GM13977 (cell line): ENCODE data around the gene TENT5A.

Experiments used
- DNase-seq: peaks from one replicate; pipeline ENCODE4 v3.0.0; 2012; ENCODE audit warnings: low spot score
- CTCF ChIP-seq: IDR thresholded peaks from 2 replicates; pipeline ENCODE4 v1.5.1; 2012; ENCODE audit warnings: mild to moderate bottlenecking, control low read depth; ENCODE audit not compliant: insufficient read depth; ENCODE audit errors: extremely low read depth, missing control alignments
- in situ Hi-C: fragments of 300-500 bp; cut with MboI; formaldehyde crosslinking; loops from one replicate; pipeline ENCODE4 v1.12.0; 2022; ENCODE audit warnings: low sequenced_read_pairs, low pct_unique_long_range_greater_than_20kb, mixed read lengths, inconsistent platforms; ENCODE audit not compliant: unreplicated experiment

TENT5A gene

DNA sequence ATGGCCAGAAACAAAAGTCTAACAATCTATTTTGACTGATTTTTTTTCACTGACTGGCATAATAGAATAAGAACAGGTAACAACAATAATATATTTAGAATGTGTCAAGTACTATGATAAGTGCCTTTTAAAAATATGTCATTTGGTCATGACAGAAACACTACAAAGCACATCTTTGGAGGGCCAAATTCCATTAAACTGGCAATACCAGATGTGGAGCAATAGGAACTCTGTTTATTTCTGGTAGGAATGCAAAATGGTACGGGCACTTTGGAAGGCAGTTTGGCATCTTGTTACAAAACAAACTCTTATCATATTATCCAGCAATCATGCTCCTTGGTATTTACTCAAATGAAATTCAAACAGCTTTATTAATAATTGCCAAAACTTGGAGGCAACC, 39.3 kb downstream of the TENT5A start:
- TF ChIP-seq CTCF, result no peak
- in situ Hi-C loops, result no loop called here

DNA sequence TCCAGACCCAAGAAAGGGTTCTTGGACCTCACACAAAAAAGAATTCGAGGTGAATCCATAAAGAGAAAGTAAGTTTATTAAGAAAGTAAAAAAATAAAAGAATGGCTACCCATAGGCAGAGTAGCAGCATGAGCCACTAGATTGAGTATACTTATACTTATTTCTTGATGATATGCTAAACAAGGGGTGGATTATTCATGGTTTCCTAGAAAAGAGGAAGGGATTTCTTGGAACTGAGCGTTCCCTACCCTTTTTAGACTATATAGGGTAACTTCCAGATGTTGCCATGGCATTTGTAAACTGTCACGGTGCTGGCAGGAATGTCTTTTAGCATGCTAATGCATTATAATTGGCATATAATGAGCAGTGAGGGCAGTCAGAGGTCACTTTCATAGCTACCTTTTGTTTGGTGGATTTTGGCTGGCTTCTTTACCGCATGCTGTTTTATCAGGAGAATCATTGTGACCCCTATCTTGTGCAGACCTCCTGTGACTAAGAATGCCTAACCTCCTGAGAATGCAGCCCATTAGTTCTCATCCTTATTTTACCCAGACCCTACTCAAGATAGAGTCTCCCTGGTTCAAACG, 44.3 kb downstream of the TENT5A start:
- no peak for DNase-seq
- no peak for TF ChIP-seq CTCF
- in situ Hi-C loops, result no loop called here

More for the DNA sequence above, 39.3 kb downstream of the TENT5A start:
- no peak for DNase-seq

DNA sequence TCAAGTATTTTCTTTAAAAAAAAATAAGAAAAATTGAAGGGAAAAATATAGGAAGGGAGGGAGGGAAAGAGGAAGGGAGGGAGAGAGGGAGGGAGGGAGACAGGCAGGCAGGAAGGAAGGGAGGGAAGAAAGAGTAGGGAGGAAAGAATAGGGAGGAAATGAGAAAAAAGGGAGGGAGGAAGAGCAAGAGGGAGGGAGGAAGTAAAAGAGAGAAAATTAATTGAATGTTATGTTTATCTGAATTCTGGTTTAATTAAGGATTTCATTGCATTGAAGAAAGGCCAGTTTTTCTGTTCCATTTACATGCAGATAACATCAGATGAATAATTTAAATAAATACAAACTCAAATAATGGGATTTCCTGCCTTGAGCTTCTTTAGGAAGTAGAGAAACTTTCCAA, 47.8 kb downstream of the TENT5A start:
- DNase-seq, result no peak
- in situ Hi-C loops, result no loop called here
- no peak for TF ChIP-seq CTCF

DNA sequence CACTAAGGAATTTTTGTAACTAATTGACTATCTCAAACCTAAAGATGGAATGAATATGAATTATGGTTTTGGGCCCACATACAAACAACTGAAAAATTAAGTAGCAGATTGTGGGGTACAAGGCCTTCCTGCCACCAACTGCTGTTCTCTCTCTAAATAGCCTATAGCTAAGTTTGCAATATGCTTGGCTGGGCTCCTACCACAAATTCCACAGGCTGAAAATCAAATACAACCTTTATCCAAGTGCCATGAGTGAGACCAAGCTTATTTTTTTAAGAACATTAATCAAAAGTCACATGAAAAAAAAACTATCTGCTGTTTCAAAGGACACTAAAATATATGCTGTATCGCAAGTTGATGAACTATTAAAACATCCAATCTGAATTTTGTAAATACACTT, 52.1 kb downstream of the TENT5A start:
- no peak for TF ChIP-seq CTCF
- in situ Hi-C loops, result no loop called here
- no peak for DNase-seq

GRCh38 chr6:81697559-81697958, 54.9 kb downstream of the TENT5A start:
- in situ Hi-C loops, result no loop called here
- no peak for DNase-seq
- TF ChIP-seq CTCF, result no peak

- no peak for TF ChIP-seq CTCF
- no peak for DNase-seq
- in situ Hi-C loops, result no loop called here
Measured at GRCh38 chr6:81696524-81696923, 56.0 kb downstream of the TENT5A start.
